ENCODE data around the gene PARP6. TPM values are rescaled to one million over a fixed set of nuclear protein-coding genes. Genes with fewer than 3 reads are reported as not detected.

The PARP6 gene
- total and polyA plus RNA-seq, 9 of the 15 experiments (the other 6 are each of a cell fraction or from before 2014, with no cell fraction given), result 14.8 to 83.2 (median 28.3) TPM

DNA sequence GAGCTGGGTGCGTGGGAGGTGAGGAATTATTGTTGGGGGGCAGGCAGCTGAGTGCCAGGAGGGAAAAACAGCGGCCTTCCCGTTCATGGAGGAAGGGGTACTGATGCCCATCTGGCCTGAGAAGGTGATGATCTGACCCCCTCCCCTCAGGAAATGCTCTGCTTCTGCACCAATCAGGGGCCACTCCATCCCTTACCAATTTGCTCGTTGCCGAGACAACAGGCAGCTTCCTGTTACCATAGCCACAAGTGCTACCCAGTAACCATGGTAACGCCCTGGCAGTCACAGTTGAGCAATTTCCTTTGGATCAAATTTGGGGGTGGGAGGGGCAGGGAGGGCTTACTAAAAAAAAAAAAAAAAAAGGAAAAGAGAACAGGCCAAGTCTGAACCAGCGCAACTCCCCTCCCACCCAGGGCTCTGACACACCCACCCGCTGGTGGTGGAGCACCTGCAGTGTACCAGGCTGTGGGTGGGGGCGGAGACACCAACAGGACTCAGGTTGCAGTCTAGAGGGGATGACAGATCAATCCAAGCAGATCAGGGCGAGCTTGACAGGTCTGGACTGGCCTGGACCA is 33.9 kb upstream of the PARP6 start:
- no peak overlapping the region for H3K9ac ChIP-seq (ENCODE audit: insufficient read depth in 1 of 2, low read depth in 2 of 2, low read length in 2 of 2)
- H3K9me3 ChIP-seq (replicated peaks; ENCODE audit: control insufficient read depth, insufficient read depth, low read depth, low read length), result no peaks in the 10 kb centered on the region
- whole genome bisulfite sequencing (ENCODE audit: insufficient coverage, low coverage, missing lambda C conversion rate), result 2% methylated on average over 9 of the region's 10 CpGs
- no peaks in the 10 kb centered on the region for H3K36me3 ChIP-seq (ENCODE audit: control insufficient read depth, insufficient read depth, low read length)
- H4K20me1 ChIP-seq (replicated peaks; ENCODE audit: control insufficient read depth, insufficient read depth, low read length), result no peaks in the 10 kb centered on the region; the same call in 1 of the 2 replicates
- H3K27me3 ChIP-seq (ENCODE audit: control insufficient read depth in 2 of 2, insufficient read depth in 2 of 2, low read length in 2 of 2), result peaks cover 19 to 34% of the 10 kb centered on the region in 2 experiments
- no peaks in the 10 kb centered on the region for H3K4me1 ChIP-seq (replicated peaks in 1 of 2; ENCODE audit: control insufficient read depth in 2 of 2, insufficient read depth in 2 of 2, low read length in 2 of 2)
- POLR2A ChIA-PET, result interaction anchor here (0.6 to 0.9 kb wide), 4 partner anchors 13 to 386 kb away, joined by 3 read pairs; no protein-coding TSS in a partner anchor
- BruUV-seq (replicated peaks), result no TSS peak
- H3K27ac ChIP-seq (ENCODE audit: extremely low read depth, low read depth, low read length), result no peak overlapping the region
- intact Hi-C loops (cut with micrococcal nuclease) (no loop called here), in situ Hi-C loops (cut with MboI) (loop anchor here (25.0 kb wide), 3 partner anchors 781 to 1781 kb away; partner anchors contain the start of gene GOLGA6A)
- CTCF ChIA-PET (ENCODE audit: low intra/inter-chr PET ratio), result no interaction called here
- H3K4me2 ChIP-seq (ENCODE audit: insufficient read depth, low read length), result no peak overlapping the region
- no peak overlapping the region for H2AFZ ChIP-seq (ENCODE audit: low read depth, low read length)
- DNase-seq (ENCODE audit: extremely low read depth in 1 of 4, low spot score in 3 of 4) (peak in 3 of 4 experiments; percentile 23 to 45 (median 39)), FAIRE-seq (no peak), ATAC-seq (peak; percentile 47; the same call in 2 of the 3 replicates)
- H3K79me2 ChIP-seq (ENCODE audit: control insufficient read depth, insufficient read depth, low read length), result no peaks in the 10 kb centered on the region
- no peaks in the 10 kb centered on the region for H3K9me1 ChIP-seq (ENCODE audit: control insufficient read depth, insufficient read depth, low read length)
- H3K4me3 ChIP-seq, result no peak overlapping the region
- no peak for TF ChIP-seq ZNF76 (CRISPR knock-in tag; IDR thresholded peaks at IDR 0.05; ENCODE audit: borderline replicate concordance)
- TF ChIP-seq, protein P1, sequence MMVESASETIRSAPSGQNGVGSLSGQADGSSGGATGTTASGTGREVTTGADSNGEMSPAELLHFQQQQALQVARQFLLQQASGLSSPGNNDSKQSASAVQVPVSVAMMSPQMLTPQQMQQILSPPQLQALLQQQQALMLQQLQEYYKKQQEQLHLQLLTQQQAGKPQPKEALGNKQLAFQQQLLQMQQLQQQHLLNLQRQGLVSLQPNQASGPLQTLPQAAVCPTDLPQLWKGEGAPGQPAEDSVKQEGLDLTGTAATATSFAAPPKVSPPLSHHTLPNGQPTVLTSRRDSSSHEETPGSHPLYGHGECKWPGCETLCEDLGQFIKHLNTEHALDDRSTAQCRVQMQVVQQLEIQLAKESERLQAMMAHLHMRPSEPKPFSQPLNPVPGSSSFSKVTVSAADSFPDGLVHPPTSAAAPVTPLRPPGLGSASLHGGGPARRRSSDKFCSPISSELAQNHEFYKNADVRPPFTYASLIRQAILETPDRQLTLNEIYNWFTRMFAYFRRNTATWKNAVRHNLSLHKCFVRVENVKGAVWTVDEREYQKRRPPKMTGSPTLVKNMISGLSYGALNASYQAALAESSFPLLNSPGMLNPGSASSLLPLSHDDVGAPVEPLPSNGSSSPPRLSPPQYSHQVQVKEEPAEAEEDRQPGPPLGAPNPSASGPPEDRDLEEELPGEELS (CRISPR knock-in tag; IDR thresholded peaks at IDR 0.05; ENCODE audit: borderline replicate concordance), result no peak
- no peak for TF ChIP-seq HOXB6 (CRISPR knock-in tag; IDR thresholded peaks at IDR 0.05; ENCODE audit: borderline replicate concordance)
- no peak for TF ChIP-seq RBM14 (IDR thresholded peaks at IDR 0.05; ENCODE audit: borderline replicate concordance, insufficient read depth, low read depth, low read length)
- no peak for TF ChIP-seq PHF20 (IDR thresholded peaks at IDR 0.05; ENCODE audit: partially characterized antibody)
- TF ChIP-seq, protein P2, sequence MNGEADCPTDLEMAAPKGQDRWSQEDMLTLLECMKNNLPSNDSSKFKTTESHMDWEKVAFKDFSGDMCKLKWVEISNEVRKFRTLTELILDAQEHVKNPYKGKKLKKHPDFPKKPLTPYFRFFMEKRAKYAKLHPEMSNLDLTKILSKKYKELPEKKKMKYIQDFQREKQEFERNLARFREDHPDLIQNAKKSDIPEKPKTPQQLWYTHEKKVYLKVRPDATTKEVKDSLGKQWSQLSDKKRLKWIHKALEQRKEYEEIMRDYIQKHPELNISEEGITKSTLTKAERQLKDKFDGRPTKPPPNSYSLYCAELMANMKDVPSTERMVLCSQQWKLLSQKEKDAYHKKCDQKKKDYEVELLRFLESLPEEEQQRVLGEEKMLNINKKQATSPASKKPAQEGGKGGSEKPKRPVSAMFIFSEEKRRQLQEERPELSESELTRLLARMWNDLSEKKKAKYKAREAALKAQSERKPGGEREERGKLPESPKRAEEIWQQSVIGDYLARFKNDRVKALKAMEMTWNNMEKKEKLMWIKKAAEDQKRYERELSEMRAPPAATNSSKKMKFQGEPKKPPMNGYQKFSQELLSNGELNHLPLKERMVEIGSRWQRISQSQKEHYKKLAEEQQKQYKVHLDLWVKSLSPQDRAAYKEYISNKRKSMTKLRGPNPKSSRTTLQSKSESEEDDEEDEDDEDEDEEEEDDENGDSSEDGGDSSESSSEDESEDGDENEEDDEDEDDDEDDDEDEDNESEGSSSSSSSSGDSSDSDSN (IDR thresholded peaks at IDR 0.05; ENCODE audit: borderline replicate concordance in 1 of 2, low read depth in 2 of 2, low read length in 2 of 2), result no peak
- TF ChIP-seq TBP (optimal IDR thresholded peaks at IDR 0.05; ENCODE audit: low read depth, low read length), result no peak
- TF ChIP-seq, protein P3, sequence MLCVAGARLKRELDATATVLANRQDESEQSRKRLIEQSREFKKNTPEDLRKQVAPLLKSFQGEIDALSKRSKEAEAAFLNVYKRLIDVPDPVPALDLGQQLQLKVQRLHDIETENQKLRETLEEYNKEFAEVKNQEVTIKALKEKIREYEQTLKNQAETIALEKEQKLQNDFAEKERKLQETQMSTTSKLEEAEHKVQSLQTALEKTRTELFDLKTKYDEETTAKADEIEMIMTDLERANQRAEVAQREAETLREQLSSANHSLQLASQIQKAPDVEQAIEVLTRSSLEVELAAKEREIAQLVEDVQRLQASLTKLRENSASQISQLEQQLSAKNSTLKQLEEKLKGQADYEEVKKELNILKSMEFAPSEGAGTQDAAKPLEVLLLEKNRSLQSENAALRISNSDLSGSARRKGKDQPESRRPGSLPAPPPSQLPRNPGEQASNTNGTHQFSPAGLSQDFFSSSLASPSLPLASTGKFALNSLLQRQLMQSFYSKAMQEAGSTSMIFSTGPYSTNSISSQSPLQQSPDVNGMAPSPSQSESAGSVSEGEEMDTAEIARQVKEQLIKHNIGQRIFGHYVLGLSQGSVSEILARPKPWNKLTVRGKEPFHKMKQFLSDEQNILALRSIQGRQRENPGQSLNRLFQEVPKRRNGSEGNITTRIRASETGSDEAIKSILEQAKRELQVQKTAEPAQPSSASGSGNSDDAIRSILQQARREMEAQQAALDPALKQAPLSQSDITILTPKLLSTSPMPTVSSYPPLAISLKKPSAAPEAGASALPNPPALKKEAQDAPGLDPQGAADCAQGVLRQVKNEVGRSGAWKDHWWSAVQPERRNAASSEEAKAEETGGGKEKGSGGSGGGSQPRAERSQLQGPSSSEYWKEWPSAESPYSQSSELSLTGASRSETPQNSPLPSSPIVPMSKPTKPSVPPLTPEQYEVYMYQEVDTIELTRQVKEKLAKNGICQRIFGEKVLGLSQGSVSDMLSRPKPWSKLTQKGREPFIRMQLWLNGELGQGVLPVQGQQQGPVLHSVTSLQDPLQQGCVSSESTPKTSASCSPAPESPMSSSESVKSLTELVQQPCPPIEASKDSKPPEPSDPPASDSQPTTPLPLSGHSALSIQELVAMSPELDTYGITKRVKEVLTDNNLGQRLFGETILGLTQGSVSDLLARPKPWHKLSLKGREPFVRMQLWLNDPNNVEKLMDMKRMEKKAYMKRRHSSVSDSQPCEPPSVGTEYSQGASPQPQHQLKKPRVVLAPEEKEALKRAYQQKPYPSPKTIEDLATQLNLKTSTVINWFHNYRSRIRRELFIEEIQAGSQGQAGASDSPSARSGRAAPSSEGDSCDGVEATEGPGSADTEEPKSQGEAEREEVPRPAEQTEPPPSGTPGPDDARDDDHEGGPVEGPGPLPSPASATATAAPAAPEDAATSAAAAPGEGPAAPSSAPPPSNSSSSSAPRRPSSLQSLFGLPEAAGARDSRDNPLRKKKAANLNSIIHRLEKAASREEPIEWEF (CRISPR knock-in tag; IDR thresholded peaks at IDR 0.05), result no peak
